Liver (tissue), 9 donors: Measurements from ENCODE around the gene FIBCD1. TPM values are rescaled to one million over a fixed set of nuclear protein-coding genes. Genes with fewer than 3 reads are reported as not detected.

Source experiments
- DNase-seq: peaks from one replicate; pipeline ENCODE4 v3.0.0-alpha.2; 2017; ENCODE audit warnings: low spot score
- H3K27ac ChIP-seq, 2 donors: one replicate each; pipeline ENCODE4 v1.7.0; 2013; ENCODE audit warnings: inconsistent platforms in 2 of 2, low read length in 2 of 2, control low read depth in 1 of 2, low read depth in 1 of 2, mild to moderate bottlenecking in 1 of 2
- H3K27me3 ChIP-seq, 4 donors: one replicate each; pipeline versions ENCODE4 v1.6.1 to v1.7.0; 2013; ENCODE audit warnings: low read length in 3 of 4, inconsistent platforms in 1 of 4, mild to moderate bottlenecking in 1 of 4, moderate library complexity in 1 of 4; ENCODE audit not compliant: control insufficient read depth in 4 of 4, insufficient read depth in 4 of 4
- H3K36me3 ChIP-seq, 4 donors: one replicate each; pipeline versions ENCODE4 v1.6.1 to v1.7.0; 2013; ENCODE audit warnings: low read length in 3 of 4, mild to moderate bottlenecking in 3 of 4, low read depth in 1 of 4, moderate library complexity in 1 of 4; ENCODE audit not compliant: control insufficient read depth in 4 of 4, insufficient read depth in 3 of 4
- H3K4me1 ChIP-seq, 4 donors: one replicate each; pipeline versions ENCODE4 v1.6.1 to v1.7.0; 2013; ENCODE audit warnings: low read length in 3 of 4, mild to moderate bottlenecking in 3 of 4, moderate library complexity in 1 of 4; ENCODE audit not compliant: control insufficient read depth in 4 of 4, insufficient read depth in 4 of 4
- H3K4me3 ChIP-seq, 3 donors: one replicate each; pipeline versions ENCODE4 v1.6.1 to v1.7.0; 2013; ENCODE audit warnings: low read length in 3 of 3, control low read depth in 1 of 3, low read depth in 1 of 3, mild to moderate bottlenecking in 1 of 3
- H3K9ac ChIP-seq, 2 donors: one replicate each; pipeline ENCODE4 v1.7.0; 2013; ENCODE audit warnings: low read length in 2 of 2, mild to moderate bottlenecking in 2 of 2, moderate library complexity in 2 of 2, control low read depth in 1 of 2, low read depth in 1 of 2
- H3K9me3 ChIP-seq, 4 donors: one replicate each; pipeline versions ENCODE4 v1.6.1 to v1.7.0; 2013; ENCODE audit warnings: low read length in 3 of 4; ENCODE audit not compliant: control insufficient read depth in 4 of 4
- ATF3 ChIP-seq: IDR thresholded peaks from 2 replicates; pipeline ENCODE4 v1.6.1; 2016; ENCODE audit warnings: antibody characterized with exemption
- CTCF ChIP-seq: fragments of 150-350 bp; IDR thresholded peaks from 2 replicates; pipeline ENCODE4 v1.5.1; 2017; ENCODE audit warnings: improper control_type of control experiment, low read depth, low read length; ENCODE audit not compliant: missing input control
- EGR1 ChIP-seq, 2 donors: IDR thresholded peaks; 2 replicates each; pipeline ENCODE4 v1.6.1; 2016 to 2018; ENCODE audit warnings: antibody characterized with exemption in 2 of 2, low read depth in 2 of 2
- FOXA1 ChIP-seq: IDR thresholded peaks from 2 replicates; pipeline ENCODE4 v1.6.1; 2016; ENCODE audit warnings: antibody characterized with exemption
- FOXA2 ChIP-seq: IDR thresholded peaks from 2 replicates; pipeline ENCODE4 v1.6.1; 2016; ENCODE audit warnings: antibody characterized with exemption
- GABPA ChIP-seq, 2 donors: IDR thresholded peaks in 1 of 2; conservative IDR thresholded peaks in 1 of 2; 2 replicates each; pipeline ENCODE4 v1.6.1; 2016; ENCODE audit warnings: antibody characterized with exemption in 2 of 2, mild to moderate bottlenecking in 1 of 2, moderate library complexity in 1 of 2
- HNF4A ChIP-seq, 2 donors: conservative IDR thresholded peaks; 2 replicates each; pipeline ENCODE4 v1.6.1; 2016; ENCODE audit warnings: antibody characterized with exemption in 2 of 2, mild to moderate bottlenecking in 2 of 2
- HNF4G ChIP-seq: IDR thresholded peaks from 2 replicates; pipeline ENCODE4 v1.6.1; 2016; ENCODE audit warnings: antibody characterized with exemption
- NR2F2 ChIP-seq: IDR thresholded peaks from 2 replicates; pipeline ENCODE4 v1.6.1; 2016; ENCODE audit warnings: antibody characterized with exemption
- RAD21 ChIP-seq, 2 donors: IDR thresholded peaks; 2 replicates each; pipeline ENCODE4 v1.6.1; 2016; ENCODE audit warnings: antibody characterized with exemption in 2 of 2, mild to moderate bottlenecking in 2 of 2
- REST ChIP-seq: IDR thresholded peaks from 2 replicates; pipeline ENCODE4 v1.6.1; 2016; ENCODE audit warnings: antibody characterized with exemption, mild to moderate bottlenecking
- RXRA ChIP-seq, 2 donors: IDR thresholded peaks; 2 replicates each; pipeline ENCODE4 v1.6.1; 2017 to 2018; ENCODE audit warnings: antibody characterized with exemption in 2 of 2, mild to moderate bottlenecking in 1 of 2
- TAF1 ChIP-seq: conservative IDR thresholded peaks from 2 replicates; pipeline ENCODE4 v1.6.1; 2016; ENCODE audit warnings: antibody characterized with exemption, mild to moderate bottlenecking
- WGBS: extraction: QIAGEN DNeasy Blood & Tissue Kit; methylation state at CpG from one replicate; pipeline ENCODE4 v1.1.7; 2013; 5-methylcytosine and 5-hydroxymethylcytosine counted together
- polyA plus RNA-seq, 2 donors: library from polyadenylated mRNA; stranded (reverse) in 1 of 2; unstranded in 1 of 2; fragments of 200-250 nt in 1 of 2; fragments of >200 nt in 1 of 2; fragmentation: Nextera tagmentation in 1 of 2; extraction: Ambion mirVana in 1 of 2; gene quantifications; one replicate each; pipeline versions ENCODE4 v1.2.1 to v1.2.3, GENCODE V29; 2013 to 2015
- total RNA-seq, 2 donors: library from RNA; depleted of rRNA; stranded (reverse); fragments of >200 nt; gene quantifications; one replicate each; pipeline ENCODE4 v1.2.3, GENCODE V29; 2014
- TF ChIP-seq, protein P1 (sequence below): IDR thresholded peaks from 2 replicates; pipeline ENCODE4 v1.6.1; 2016; ENCODE audit warnings: antibody characterized with exemption
- donor health status: healthy.
- donor health status: healthy.
- donor health status: healthy.
- donor health status: healthy.
- donor health status: healthy.

FIBCD1 gene
- total and polyA plus RNA-seq, 4 donors: not detected

- H3K4me1 ChIP-seq: no peaks in the 10 kb centered on the region
- WGBS: 71% methylated on average over 12 of the region's 12 CpGs
Measured at GRCh38 chr9:130971294-130971849, 32.3 kb upstream of the FIBCD1 start.

GRCh38 chr9:130970855-130971254 is 31.8 kb upstream of the FIBCD1 start:
- no peak for TF ChIP-seq FOXA2
- TF ChIP-seq CTCF: no peak
- no peak for TF ChIP-seq RAD21 (IDR thresholded peaks at IDR 0.05)
- TF ChIP-seq ATF3: no peak
- no peak for TF ChIP-seq GABPA (IDR thresholded peaks at IDR 0.05 in 1 of 2, conservative IDR thresholded peaks at IDR 0.05 in 1 of 2)
- TF ChIP-seq, protein P1, sequence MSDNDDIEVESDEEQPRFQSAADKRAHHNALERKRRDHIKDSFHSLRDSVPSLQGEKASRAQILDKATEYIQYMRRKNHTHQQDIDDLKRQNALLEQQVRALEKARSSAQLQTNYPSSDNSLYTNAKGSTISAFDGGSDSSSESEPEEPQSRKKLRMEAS: no peak
- TF ChIP-seq FOXA1: no peak
- no peak for TF ChIP-seq REST
- no peak for TF ChIP-seq RXRA (IDR thresholded peaks at IDR 0.05)
- no peak for TF ChIP-seq NR2F2
- TF ChIP-seq EGR1 (IDR thresholded peaks at IDR 0.05; ENCODE audit: low read depth in 2 of 2): no peak
- no peak for TF ChIP-seq HNF4A (conservative IDR thresholded peaks at IDR 0.05)
- Histone ChIP-seq H3K36me3 (no peaks in the 10 kb centered on the region), H3K4me3 (no peak overlapping the region), H3K27me3 (peaks cover 0 to 9% (median 0%) of the 10 kb centered on the region in 4 donors), H3K9me3 (no peaks in the 10 kb centered on the region), H3K27ac (no peak overlapping the region), H3K4me1 (no peaks in the 10 kb centered on the region), H3K9ac (no peak overlapping the region)
- 82% methylated on average over 3 of the region's 3 CpGs for WGBS
- DNase-seq: no peak

More at GRCh38 chr9:130971294-130971849, 32.3 kb upstream of the FIBCD1 start:
- peaks cover 0 to 9% (median 0%) of the 10 kb centered on the region in 4 donors for H3K27me3 ChIP-seq
- DNase-seq: no peak
- H3K36me3 ChIP-seq: no peaks in the 10 kb centered on the region
- no peak for TF ChIP-seq GABPA (IDR thresholded peaks at IDR 0.05 in 1 of 2, conservative IDR thresholded peaks at IDR 0.05 in 1 of 2)
- TF ChIP-seq NR2F2: no peak
- no peak for TF ChIP-seq REST
- no peak for TF ChIP-seq TAF1
- TF ChIP-seq ATF3: no peak
- no peak for TF ChIP-seq HNF4G
- no peak for TF ChIP-seq RAD21 (IDR thresholded peaks at IDR 0.05)
- H3K9me3 ChIP-seq: no peaks in the 10 kb centered on the region
- no peak overlapping the region for H3K9ac ChIP-seq
- H3K4me3 ChIP-seq: no peak overlapping the region
- H3K27ac ChIP-seq: no peak overlapping the region
